H1 (cell line): Measurements from ENCODE around the gene ARPC2. TPM values are rescaled to one million over a fixed set of nuclear protein-coding genes. Genes with fewer than 3 reads are reported as not detected.

Experiments
- CTCF ChIA-PET: fragments of 300-600 bp; sonication (Branson Sonifier 250); formaldehyde crosslinking; loops from one replicate; lab custom pipeline; 2021; ENCODE audit not compliant: partially characterized antibody; lab: Charles Lee
- POLR2A ChIA-PET: fragments of 300-600 bp; sonication (Branson Sonifier 250); formaldehyde crosslinking; loops from one replicate; lab custom pipeline; 2021; ENCODE audit warnings: inconsistent platforms; ENCODE audit not compliant: partially characterized antibody; lab: Charles Lee
- DNase-seq, 2 experiments: peaks; one replicate each; pipeline versions ENCODE4 v3.0.0 to v3.0.0-alpha.2; 2010 to 2022; ENCODE audit warnings: low spot score in 2 of 2, low read depth in 1 of 2, mixed read lengths in 1 of 2
- FAIRE-seq: peaks from 2 replicates; lab custom pipeline; 2011; peaks lifted over from hg19 to GRCh38; lab: Jason Lieb, UNC
- H2AFZ ChIP-seq: 2 replicates; pipeline ENCODE4 v1.8.1; 2012; ENCODE audit warnings: low read length, inconsistent platforms
- H2AK5ac ChIP-seq: 2 replicates; pipeline ENCODE4 v1.6.1; 2013; ENCODE audit warnings: low read depth, low read length
- H2BK120ac ChIP-seq: replicated peaks from 2 replicates; pipeline ENCODE3; 2013; ENCODE audit warnings: low read depth, low read length, inconsistent platforms
- H2BK12ac ChIP-seq: 2 replicates; pipeline ENCODE4 v1.6.1; 2013; ENCODE audit warnings: low read depth, low read length
- H2BK15ac ChIP-seq: 2 replicates; pipeline ENCODE4 v1.6.1; 2013; ENCODE audit warnings: low read length
- H2BK20ac ChIP-seq: 2 replicates; pipeline ENCODE4 v1.6.1; 2013; ENCODE audit warnings: low read length
- H2BK5ac ChIP-seq: 2 replicates; pipeline ENCODE4 v1.6.1; 2013; ENCODE audit warnings: low read depth, low read length
- H3K14ac ChIP-seq: 2 replicates; pipeline ENCODE4 v1.6.1; 2013; ENCODE audit warnings: inconsistent platforms; ENCODE audit not compliant: insufficient read length
- H3K18ac ChIP-seq: 2 replicates; pipeline ENCODE4 v1.6.1; 2013; ENCODE audit warnings: low read length; ENCODE audit errors: extremely low read depth
- H3K23ac ChIP-seq: 2 replicates; pipeline ENCODE4 v1.6.1; 2013; ENCODE audit warnings: inconsistent platforms; ENCODE audit not compliant: insufficient read length
- H3K23me2 ChIP-seq: 2 replicates; pipeline ENCODE4 v1.6.1; 2013; ENCODE audit warnings: low read depth, low read length
- H3K27ac ChIP-seq: 2 replicates; pipeline ENCODE4 v1.6.1; 2011; ENCODE audit warnings: low read depth, low read length, inconsistent platforms
- H3K27me3 ChIP-seq, 4 experiments: replicated peaks in 1 of 4; 1 replicate in 1 of 4; 2 replicates in 3 of 4; pipeline versions ENCODE4 v1.6.1 to v1.8.1; 2011 to 2013; ENCODE audit warnings: low read length in 3 of 4, mild to moderate bottlenecking in 3 of 4, inconsistent platforms in 2 of 4, mixed read lengths in 2 of 4, moderate library complexity in 1 of 4; ENCODE audit not compliant: control insufficient read depth in 3 of 4, insufficient read depth in 3 of 4; ENCODE audit errors: extremely low read depth in 1 of 4
- H3K36me3 ChIP-seq, 4 experiments: 2 replicates each; pipeline versions ENCODE4 v1.6.1 to v1.8.1; 2011 to 2013; ENCODE audit warnings: mild to moderate bottlenecking in 4 of 4, low read length in 3 of 4, moderate library complexity in 2 of 4, control low read depth in 1 of 4, inconsistent platforms in 1 of 4; ENCODE audit not compliant: insufficient read depth in 4 of 4, control insufficient read depth in 2 of 4
- H3K4ac ChIP-seq: replicated peaks from 2 replicates; pipeline ENCODE3; 2013; ENCODE audit warnings: low read length, low read depth, mixed read lengths, inconsistent platforms; ENCODE audit not compliant: insufficient read length
- H3K4me1 ChIP-seq, 4 experiments: replicated peaks in 1 of 4; 1 replicate in 1 of 4; 2 replicates in 3 of 4; pipeline versions ENCODE4 v1.6.1 to v1.8.1; 2011 to 2013; ENCODE audit warnings: low read length in 3 of 4, inconsistent platforms in 2 of 4, mixed read lengths in 1 of 4; ENCODE audit not compliant: insufficient read depth in 4 of 4, control insufficient read depth in 3 of 4
- H3K4me2 ChIP-seq, 2 experiments: 2 replicates each; pipeline versions ENCODE4 v1.6.1 to v1.8.1; 2011 to 2013; ENCODE audit warnings: low read depth in 2 of 2, low read length in 2 of 2, control low read depth in 1 of 2, inconsistent platforms in 1 of 2, mild to moderate bottlenecking in 1 of 2; ENCODE audit not compliant: insufficient read depth in 1 of 2
- H3K4me3 ChIP-seq, 4 experiments: fragments of 200-600, 300-600 bp in 1 of 4; sonication (generic), shearing (Covaris generic), sonication (Bioruptor Twin) in 1 of 4; 2 replicates each; pipeline versions ENCODE4 v1.5.1 to v1.8.1; 2011 to 2016; ENCODE audit warnings: low read length in 4 of 4, low read depth in 3 of 4, control low read depth in 2 of 4, inconsistent platforms in 2 of 4, mild to moderate bottlenecking in 2 of 4, mixed read lengths in 1 of 4, moderate library complexity in 1 of 4; ENCODE audit not compliant: insufficient read depth in 2 of 4; ENCODE audit errors: extremely low read depth in 1 of 4
- H3K56ac ChIP-seq: replicated peaks from 2 replicates; pipeline ENCODE3; 2013; ENCODE audit warnings: low read depth, mild to moderate bottlenecking, mixed read lengths, low read length, inconsistent platforms; ENCODE audit not compliant: insufficient read length
- H3K79me1 ChIP-seq: 2 replicates; pipeline ENCODE4 v1.6.1; 2013; ENCODE audit warnings: low read depth, low read length, control low read depth
- H3K79me2 ChIP-seq, 2 experiments: 2 replicates each; pipeline versions ENCODE4 v1.6.1 to v1.8.1; 2012 to 2013; ENCODE audit warnings: low read length in 2 of 2, mild to moderate bottlenecking in 2 of 2, inconsistent platforms in 1 of 2; ENCODE audit not compliant: insufficient read depth in 2 of 2, control insufficient read depth in 1 of 2
- H3K9ac ChIP-seq, 4 experiments: replicated peaks in 1 of 4; 1 replicate in 1 of 4; 2 replicates in 3 of 4; pipeline versions ENCODE4 v1.6.1 to v1.8.1; 2011 to 2013; ENCODE audit warnings: low read depth in 3 of 4, low read length in 3 of 4, control low read depth in 2 of 4, mild to moderate bottlenecking in 2 of 4, moderate library complexity in 2 of 4, inconsistent platforms in 1 of 4; ENCODE audit errors: extremely low read depth in 1 of 4
- H3K9me3 ChIP-seq, 2 experiments: 2 replicates each; pipeline versions ENCODE4 v1.6.1 to v1.8.1; 2012 to 2013; ENCODE audit warnings: mild to moderate bottlenecking in 2 of 2, moderate library complexity in 2 of 2, control low read depth in 1 of 2, inconsistent platforms in 1 of 2, low read depth in 1 of 2, low read length in 1 of 2, mixed read lengths in 1 of 2; ENCODE audit not compliant: insufficient read depth in 2 of 2
- H4K20me1 ChIP-seq, 2 experiments: replicated peaks in 1 of 2; 2 replicates each; pipeline versions ENCODE3 to v1.8.1; 2011 to 2013; ENCODE audit warnings: inconsistent platforms in 2 of 2, low read length in 2 of 2, mild to moderate bottlenecking in 1 of 2; ENCODE audit not compliant: insufficient read depth in 2 of 2, control insufficient read depth in 1 of 2
- H4K5ac ChIP-seq: 2 replicates; pipeline ENCODE4 v1.6.1; 2013; ENCODE audit warnings: low read length, low read depth, mixed read lengths, inconsistent platforms; ENCODE audit not compliant: insufficient read length
- H4K8ac ChIP-seq: 2 replicates; pipeline ENCODE4 v1.8.0; 2013; ENCODE audit warnings: mild to moderate bottlenecking, moderate library complexity, low read length, inconsistent platforms; ENCODE audit not compliant: insufficient read depth; ENCODE audit errors: extremely low read depth
- H4K91ac ChIP-seq: replicated peaks from 2 replicates; pipeline ENCODE3; 2013; ENCODE audit warnings: low read length, mixed read lengths, inconsistent platforms; ENCODE audit not compliant: insufficient read length
- BCL11A ChIP-seq, 2 experiments: IDR thresholded peaks; one replicate each; pipeline ENCODE4 v1.6.1; 2011; ENCODE audit warnings: low read depth in 2 of 2, low read length in 2 of 2, mild to moderate bottlenecking in 2 of 2
- EP300 ChIP-seq, 2 experiments: IDR thresholded peaks; 1 replicate in 1 of 2; 2 replicates in 1 of 2; pipeline ENCODE4 v1.6.1; 2011 to 2012; ENCODE audit warnings: low read depth in 2 of 2, low read length in 2 of 2, mild to moderate bottlenecking in 2 of 2, borderline replicate concordance in 1 of 2, inconsistent platforms in 1 of 2, moderate library complexity in 1 of 2
- GTF2F1 ChIP-seq: IDR thresholded peaks from 2 replicates; pipeline ENCODE4 v1.6.1; 2012; ENCODE audit warnings: low read depth, low read length, improper control_type of control experiment, borderline replicate concordance
- POLR2AphosphoS5 ChIP-seq: IDR thresholded peaks from 2 replicates; pipeline ENCODE4 v1.6.1; 2011; ENCODE audit warnings: low read depth, low read length
- SIX5 ChIP-seq: IDR thresholded peaks from 2 replicates; pipeline ENCODE4 v1.6.1; 2011; ENCODE audit warnings: mild to moderate bottlenecking, low read depth, low read length
- SRF ChIP-seq: IDR thresholded peaks from 2 replicates; pipeline ENCODE4 v1.6.1; 2011; ENCODE audit warnings: mild to moderate bottlenecking, low read depth, low read length, moderate library complexity
- TAF1 ChIP-seq: IDR thresholded peaks from 2 replicates; pipeline ENCODE4 v1.6.1; 2011; ENCODE audit warnings: mild to moderate bottlenecking, low read depth, low read length
- TBP ChIP-seq: IDR thresholded peaks from 2 replicates; pipeline ENCODE4 v1.6.1; 2011; ENCODE audit warnings: low read depth, low read length, improper control_type of control experiment
- YY1 ChIP-seq: IDR thresholded peaks from 2 replicates; pipeline ENCODE4 v1.6.1; 2011; ENCODE audit warnings: low read depth, mild to moderate bottlenecking, low read length
- WGBS, 2 experiments: shearing (Covaris generic) in 1 of 2; methylation state at CpG; one replicate each; pipeline versions ENCODE4 v1.1.6 to v1.1.7; 2013 to 2015; ENCODE audit warnings: low lambda C conversion rate in 2 of 2, mixed read lengths in 2 of 2, inconsistent platforms in 1 of 2, low coverage in 1 of 2, missing lambda C conversion rate in 1 of 2; ENCODE audit not compliant: insufficient replicate concordance in 2 of 2, insufficient coverage in 1 of 2, insufficient read length in 1 of 2; ENCODE audit errors: extremely low coverage in 1 of 2, missing lambda C conversion rate in 1 of 2; 5-methylcytosine and 5-hydroxymethylcytosine counted together
- polyA plus RNA-seq, 7 experiments: library from polyadenylated mRNA; depleted of rRNA in 3 of 7; stranded (reverse) in 5 of 7; unstranded in 2 of 7; fragments of >200 nt in 5 of 7; fragments of 200-250 nt in 2 of 7; gene quantifications; 1 replicate in 5 of 7; 2 replicates in 1 of 7; 4 replicates in 1 of 7; pipeline versions ENCODE4 v1.2.1 to v1.2.3, GENCODE V29; 2011 to 2013; ENCODE audit warnings: missing spikeins in 2 of 7, mixed read lengths in 2 of 7
- total RNA-seq: library from RNA; stranded (reverse); fragmentation: NEBNext Ultra II Directional; extraction: Animal tissue kit (Norgen Biotek cat#: 25700); gene quantifications from 2 replicates; pipeline ENCODE4 v1.2.1, GENCODE V29; 2021
- TF ChIP-seq, protein P1 (sequence below): IDR thresholded peaks from 2 replicates; pipeline ENCODE4 v1.6.1; 2011; ENCODE audit warnings: low read length, improper control_type of control experiment

ARPC2 gene
- total and polyA plus RNA-seq, 2 of the 8 experiments (the other 6 are each of a cell fraction or from before 2014, with no cell fraction given) = 174 to 195 TPM

DNA sequence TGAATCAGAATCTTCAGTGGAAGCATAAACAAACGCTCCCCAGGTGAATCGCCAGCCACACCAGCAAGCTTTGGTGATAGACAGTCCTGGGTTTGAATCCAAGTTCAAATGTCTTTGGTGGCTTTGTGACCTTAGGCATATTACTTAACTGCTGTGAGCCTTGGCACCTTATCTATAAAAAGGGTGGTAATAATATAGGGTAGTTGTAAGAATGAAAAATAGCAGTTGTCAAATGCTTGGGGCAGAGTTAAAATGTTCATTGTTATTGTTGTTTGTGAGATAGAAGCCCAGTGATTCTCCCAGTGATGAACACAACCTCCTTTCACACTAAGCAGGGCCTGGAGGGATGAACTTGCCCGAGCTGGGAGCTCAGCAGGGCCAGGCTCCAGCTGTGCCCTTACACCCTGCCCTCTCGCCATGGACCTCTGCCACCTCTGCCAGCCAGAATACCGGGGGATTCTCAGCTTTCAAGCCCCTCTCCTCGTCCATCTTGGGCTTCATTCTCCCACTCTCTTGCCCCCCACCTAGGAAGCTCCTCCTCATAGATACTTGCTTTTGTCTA lies 81.4 kb downstream of the ARPC2 start:
- Histone ChIP-seq H3K23ac (no peak overlapping the region), H3K23me2 (no peaks in the 10 kb centered on the region), H2BK120ac (no peak overlapping the region), H2BK15ac (no peak overlapping the region), H3K79me1 (no peaks in the 10 kb centered on the region), H3K27me3 (no peaks in the 10 kb centered on the region), H3K4ac (peak overlapping the region; percentile 72), H2BK20ac (no peak overlapping the region), H4K5ac (no peak overlapping the region), H2BK5ac (0 out of 2 replicates have a peak overlapping the region, but pooled peaks have one; percentile 44), H3K9ac (no peak overlapping the region), H3K79me2 (no peaks in the 10 kb centered on the region), H3K36me3 (no peaks in the 10 kb centered on the region), H4K8ac (no peak overlapping the region), H4K20me1 (no peaks in the 10 kb centered on the region), H2AFZ (no peak overlapping the region), H2AK5ac (no peak overlapping the region), H3K18ac (no peak overlapping the region), H2BK12ac (0 out of 2 replicates have a peak overlapping the region, but pooled peaks have one; percentile 50), H3K4me1 (peaks cover 0 to 6% (median 1%) of the 10 kb centered on the region in 4 experiments; a peak in 3 of 7 replicates), H3K4me2 (no peak overlapping the region), H4K91ac (no peak overlapping the region), H3K14ac (no peak overlapping the region), H3K27ac (no peak overlapping the region), H3K4me3 (no peak overlapping the region), H3K56ac (no peak overlapping the region), H3K9me3 (no peaks in the 10 kb centered on the region)
- ChIA-PET POLR2A (interaction anchor here (1.6 kb wide), 1 partner anchor 99 kb away, joined by 3 read pairs; no protein-coding TSS in a partner anchor), CTCF (interaction anchor here (0.9 to 12.1 kb wide), 12 partner anchors 8 to 168 kb away, joined by 3 to 192 read pairs (median 5); partner anchors contain the start of gene CATIP)
- DNase-seq (no peak), FAIRE-seq (no peak)
- 75% methylated on average over 6 of the region's 6 CpGs; no CpG with 5 or more reads in 1 of the 2 experiments for WGBS, 2 experiments
- TF ChIP-seq TAF1 = no peak
- TF ChIP-seq EP300 (IDR thresholded peaks at IDR 0.05; ENCODE audit: borderline replicate concordance in 1 of 2, low read depth in 2 of 2, low read length in 2 of 2) = no peak
- no peak for TF ChIP-seq SRF
- no peak for TF ChIP-seq GTF2F1
- no peak for TF ChIP-seq SIX5
- no peak for TF ChIP-seq YY1
- TF ChIP-seq POLR2AphosphoS5 = no peak
- no peak for TF ChIP-seq BCL11A (IDR thresholded peaks at IDR 0.05; ENCODE audit: low read depth in 2 of 2, low read length in 2 of 2)
- TF ChIP-seq, protein P1, sequence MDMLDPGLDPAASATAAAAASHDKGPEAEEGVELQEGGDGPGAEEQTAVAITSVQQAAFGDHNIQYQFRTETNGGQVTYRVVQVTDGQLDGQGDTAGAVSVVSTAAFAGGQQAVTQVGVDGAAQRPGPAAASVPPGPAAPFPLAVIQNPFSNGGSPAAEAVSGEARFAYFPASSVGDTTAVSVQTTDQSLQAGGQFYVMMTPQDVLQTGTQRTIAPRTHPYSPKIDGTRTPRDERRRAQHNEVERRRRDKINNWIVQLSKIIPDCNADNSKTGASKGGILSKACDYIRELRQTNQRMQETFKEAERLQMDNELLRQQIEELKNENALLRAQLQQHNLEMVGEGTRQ = no peak
- TF ChIP-seq TBP = no peak
